Muscle of back (tissue), 11 donors: Measurements from ENCODE around the gene MAP3K14. TPM values are rescaled to one million over a fixed set of nuclear protein-coding genes. Genes with fewer than 3 reads are reported as not detected.
"Not testable (repeated sequence)": the region's sequence is repeated elsewhere in the genome, so short reads cannot be mapped to it uniquely, and the experiment has no call there.

Source experiments
- DNase-seq, 3 donors: peaks; one replicate each; pipeline versions ENCODE4 v3.0.0 to v3.0.0-alpha.2; 2013
- polyA plus RNA-seq, 10 donors: library from polyadenylated mRNA; unstranded; fragments of 120-200 nt; gene quantifications; one replicate each; pipeline ENCODE4 v1.2.1, GENCODE V29; 2013; ENCODE audit not compliant: insufficient read length in 10 of 10

MAP3K14 gene
- polyA plus RNA-seq, 10 donors: 5.3 to 8.9 (median 8.0) TPM

DNA sequence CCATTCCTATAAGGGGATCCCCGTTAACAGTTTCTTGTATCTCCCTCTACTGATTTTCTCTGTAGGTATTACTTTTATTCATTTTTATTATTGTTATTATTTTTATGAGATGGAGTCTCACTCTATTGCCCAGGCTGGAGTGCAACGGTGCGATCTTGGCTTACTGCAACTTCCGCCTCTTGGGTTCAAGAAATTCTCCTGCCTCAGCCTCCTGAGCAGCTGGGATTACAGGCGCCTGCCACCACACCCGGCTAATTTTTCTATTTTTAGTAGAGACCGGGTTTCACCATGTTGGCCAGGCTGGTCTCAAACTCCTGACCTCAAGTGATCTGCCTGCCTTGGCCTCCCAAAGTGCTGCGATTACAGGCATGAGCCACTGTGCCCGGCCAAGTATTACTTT lies 14.6 kb downstream of the MAP3K14 start:
- DNase-seq: not testable (repeated sequence)

DNA sequence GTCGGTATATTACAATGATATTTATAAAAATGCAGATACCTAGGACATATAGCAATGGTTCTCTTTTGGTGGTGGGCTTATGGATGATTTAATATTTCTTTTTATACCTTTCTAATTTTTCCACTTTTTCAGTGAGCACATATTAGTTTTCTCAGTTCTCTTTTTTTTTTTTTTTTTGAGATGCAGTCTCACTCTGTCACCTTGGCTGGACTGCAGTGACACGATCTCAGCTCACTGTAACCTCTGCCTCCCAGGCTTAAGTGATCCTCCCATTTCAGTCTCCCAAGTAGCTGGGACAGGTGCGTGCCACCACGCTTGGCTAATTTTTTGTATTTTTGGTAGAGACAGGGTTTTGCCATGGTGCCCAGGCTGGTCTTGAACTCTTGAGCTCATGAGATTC lies 15.1 kb downstream of the MAP3K14 start:
- no peak for DNase-seq

DNA sequence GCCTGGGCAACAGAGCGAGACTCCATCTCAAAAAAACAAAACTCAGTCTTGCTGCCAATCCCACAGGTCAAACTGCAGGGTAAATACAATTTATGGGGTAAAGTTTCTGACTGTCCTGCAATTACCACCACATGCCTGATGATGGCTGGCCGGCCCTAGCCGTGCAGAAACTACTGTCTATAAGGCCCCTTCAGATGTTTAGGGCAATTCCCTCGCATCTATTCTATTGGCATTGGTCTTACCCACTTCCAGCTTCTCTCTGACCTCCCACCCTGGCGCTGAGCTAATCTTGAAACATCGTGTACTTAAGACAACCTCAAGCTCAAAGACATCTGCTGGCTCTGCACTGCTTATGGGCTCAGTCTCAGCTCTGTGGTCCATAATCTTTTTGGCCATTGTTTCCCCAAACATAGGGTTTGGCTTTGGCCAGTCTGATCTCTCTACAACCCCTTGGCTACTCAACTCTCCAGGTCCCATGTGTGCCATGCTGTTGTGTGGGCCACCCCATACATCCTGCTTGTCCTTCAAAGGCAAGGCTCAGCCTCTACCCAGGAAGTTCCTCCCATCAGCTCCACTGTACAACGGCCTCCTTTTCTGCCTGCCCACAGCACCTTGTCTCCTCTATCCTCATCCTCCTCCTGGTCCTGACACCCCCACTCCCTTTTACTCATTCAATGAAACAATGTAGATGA lies 16.6 kb downstream of the MAP3K14 start:
- DNase-seq: no peak

DNA sequence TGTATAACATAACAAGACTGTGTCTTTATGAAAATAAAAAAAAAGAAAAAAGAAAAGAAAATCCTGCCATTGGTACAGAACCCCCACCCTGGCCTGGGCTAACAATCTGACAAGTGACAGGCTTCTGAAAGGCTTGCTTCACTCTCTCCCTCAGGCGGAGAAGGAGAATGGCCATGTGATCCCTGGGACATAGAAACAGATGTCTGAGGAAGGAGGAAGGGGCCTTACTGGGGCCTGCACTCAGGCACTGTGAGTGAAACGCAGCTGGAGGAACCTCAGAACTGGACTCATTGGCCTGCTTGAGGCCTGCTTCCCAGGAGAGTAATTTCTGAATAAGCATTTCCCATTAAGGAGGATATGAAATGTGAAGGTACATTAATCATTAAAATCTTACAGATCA lies 17.5 kb downstream of the MAP3K14 start:
- DNase-seq: peak in 2 of 3 donors; percentile 70 to 85

DNA sequence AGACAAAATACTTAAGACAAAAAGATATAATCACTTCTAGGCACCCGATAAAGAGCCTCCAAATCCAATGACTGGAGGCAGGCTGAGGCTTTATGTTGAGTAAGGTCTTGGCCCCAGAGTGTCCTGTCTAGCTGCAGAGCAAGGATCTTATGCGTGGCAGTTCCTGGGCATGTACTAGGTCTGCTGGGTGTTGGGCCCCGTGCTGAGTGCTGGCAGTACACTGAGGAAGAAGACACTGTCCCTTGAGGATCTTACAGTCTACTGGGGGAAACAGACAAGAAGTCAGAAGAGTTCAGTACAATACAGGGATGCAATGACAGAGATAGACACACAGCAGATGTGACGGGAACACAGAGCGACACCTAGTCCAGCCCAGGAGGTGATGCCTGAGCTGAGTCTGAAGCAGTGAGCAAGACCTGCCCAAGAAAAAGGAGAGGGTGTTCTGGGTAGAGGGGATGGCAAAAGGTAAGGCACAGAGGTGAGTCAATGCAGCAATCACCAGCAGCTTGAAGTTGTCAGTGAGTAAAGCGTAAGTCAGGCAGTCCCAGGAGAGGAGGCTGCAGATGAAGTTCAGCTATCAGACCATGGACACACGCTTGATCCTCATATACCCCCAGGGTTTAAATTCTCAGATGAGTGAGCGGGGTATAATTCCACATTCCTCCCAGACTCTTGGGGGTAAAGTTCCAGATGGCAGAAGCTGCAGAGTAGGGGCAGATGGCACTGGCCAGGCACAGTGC lies 18.1 kb downstream of the MAP3K14 start:
- no peak for DNase-seq

DNA sequence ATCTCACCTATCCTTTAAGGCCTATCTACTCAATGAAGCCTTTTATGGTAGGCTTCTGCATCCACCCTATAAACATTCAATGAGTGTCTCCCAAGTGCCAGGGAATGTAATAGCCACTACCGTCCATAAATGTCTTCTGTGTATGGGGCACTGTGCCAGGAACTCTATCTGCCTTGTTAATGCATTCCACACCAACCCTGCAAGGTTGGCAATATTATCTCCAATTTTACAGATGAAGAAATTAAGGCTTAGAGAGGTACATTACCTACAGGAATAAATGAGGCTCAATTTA lies 20.0 kb downstream of the MAP3K14 start:
- DNase-seq: no peak

DNA sequence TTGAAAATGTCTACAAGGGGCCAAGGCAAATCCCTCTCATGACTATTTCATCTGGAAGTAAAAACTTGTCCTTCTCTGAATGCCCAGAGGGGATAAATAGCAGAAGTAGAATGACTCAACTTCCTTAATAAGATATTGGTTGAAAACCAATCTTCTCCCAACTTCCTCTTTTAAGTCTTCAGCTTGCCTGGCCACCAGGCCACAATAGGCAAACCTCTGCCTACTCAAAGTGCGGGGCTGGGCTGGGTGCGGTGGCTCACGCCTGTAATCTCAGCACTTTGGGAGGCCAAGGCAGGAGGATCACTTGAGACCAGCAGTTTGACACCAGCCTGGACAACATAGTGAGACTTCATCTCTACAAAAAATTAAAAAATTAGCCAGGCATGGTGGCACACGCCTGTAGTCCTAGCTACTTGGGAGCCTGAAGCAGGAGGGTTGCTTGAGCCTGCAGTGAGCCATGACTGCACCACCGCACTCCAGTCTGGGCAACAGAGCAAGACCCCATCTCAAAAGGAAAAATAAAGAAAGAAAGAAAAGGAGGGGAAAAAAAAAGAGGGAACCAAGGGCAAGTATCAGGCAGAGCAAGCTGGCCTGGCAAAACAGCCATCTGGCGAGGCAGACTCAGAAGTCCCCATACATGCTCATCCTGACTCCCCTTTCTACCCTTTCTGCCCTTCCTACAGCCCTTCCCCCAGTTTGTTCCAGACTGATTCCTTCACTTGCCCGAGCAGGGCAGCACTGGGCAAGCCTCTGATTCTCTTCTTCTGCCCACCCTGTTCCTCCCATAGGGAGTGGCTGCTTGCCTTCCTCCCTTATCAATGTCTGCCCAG lies 20.6 kb downstream of the MAP3K14 start:
- peak in 1 of 3 donors; percentile 20 for DNase-seq

DNA sequence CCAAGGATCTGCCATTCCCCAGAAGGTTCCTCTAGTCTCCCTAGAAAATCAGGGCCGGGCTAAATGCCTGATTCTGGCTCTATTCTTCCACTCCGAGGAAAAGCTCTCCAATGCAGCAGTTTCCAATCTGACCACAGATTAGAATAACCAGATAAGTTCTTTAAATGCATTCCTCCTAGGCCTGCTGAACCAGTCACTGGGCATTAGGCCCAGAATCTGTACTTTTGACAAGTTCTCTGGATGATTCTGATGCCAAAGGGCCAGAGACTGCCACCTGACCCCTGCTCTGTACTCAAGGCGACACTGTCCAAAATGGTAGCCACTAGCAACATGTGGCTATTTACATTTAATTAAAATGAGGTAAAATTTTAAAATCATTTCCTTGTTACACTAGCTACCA lies 22.3 kb downstream of the MAP3K14 start:
- peak in 1 of 3 donors; percentile 33 for DNase-seq

DNA sequence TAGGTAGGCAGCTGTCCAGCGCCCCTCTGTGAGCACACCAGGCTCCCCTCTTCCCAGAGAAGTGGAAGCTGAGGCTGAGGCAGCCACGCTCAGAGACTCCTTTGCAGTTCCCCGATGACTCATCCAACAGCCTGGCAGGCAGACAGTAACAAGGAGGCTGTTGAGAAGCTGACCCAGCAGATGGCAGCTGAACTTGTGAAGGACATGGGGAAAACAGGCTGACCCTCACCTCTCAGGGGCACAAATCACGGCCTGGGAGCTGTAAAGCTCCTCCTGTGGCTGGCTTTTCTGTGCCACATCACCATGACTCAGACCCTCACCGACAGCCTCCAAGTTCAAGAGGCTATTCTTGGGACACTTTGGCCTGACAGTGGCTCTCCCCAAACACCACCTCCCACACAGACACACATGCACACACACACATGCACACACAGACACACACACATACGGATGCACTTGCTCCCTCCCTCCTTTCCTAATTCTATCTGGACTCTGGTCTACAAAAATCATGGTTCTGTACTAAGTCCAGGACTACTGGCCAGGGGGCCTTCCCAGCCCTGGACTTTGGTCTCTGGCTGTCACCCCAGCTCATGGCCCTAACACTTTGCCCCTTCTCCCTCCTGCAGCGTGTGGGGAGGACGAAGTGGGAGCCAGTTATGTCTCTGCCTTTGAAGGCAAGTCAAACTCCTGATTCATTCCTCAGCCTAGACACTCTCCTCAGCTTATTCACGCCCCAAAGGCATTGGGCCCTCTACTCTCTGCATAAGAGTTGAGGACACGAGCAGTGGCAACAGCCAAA lies 23.2 kb downstream of the MAP3K14 start:
- peak in 1 of 3 donors; percentile 68 for DNase-seq

DNA sequence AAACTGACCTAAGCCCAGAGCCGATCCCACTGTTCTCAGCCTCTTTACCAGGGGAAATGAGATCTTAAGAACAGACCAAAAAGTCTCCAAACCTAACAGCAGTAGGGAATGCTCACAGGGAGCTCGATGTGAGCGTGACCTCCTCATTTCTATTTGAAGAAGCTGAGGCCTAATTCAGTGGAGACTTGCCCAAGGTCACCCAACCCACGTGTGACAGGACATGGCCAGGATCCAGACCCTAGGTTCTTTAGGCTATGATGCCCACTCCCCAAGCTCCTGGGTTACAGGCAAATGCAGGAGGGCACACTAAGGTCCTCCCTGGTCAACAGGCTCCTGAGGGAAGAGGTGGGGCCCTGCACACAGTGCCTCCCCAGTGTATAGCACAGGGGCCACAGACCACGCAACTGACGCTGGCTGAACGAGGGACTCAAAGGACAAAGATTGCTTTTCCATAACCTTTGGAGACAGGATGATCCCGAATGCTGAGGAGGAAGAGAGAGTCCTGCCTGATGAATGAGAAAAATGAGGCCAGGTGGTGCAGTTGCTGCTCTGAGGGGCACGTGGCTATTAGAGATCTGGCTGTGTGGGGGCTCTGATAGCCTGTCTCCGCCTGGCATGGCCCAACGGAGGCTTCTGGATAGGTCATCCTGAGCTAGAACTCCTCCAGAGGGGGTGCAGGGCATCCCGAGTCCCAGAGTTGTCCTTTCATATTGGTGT lies 24.0 kb downstream of the MAP3K14 start:
- DNase-seq: no peak

DNA sequence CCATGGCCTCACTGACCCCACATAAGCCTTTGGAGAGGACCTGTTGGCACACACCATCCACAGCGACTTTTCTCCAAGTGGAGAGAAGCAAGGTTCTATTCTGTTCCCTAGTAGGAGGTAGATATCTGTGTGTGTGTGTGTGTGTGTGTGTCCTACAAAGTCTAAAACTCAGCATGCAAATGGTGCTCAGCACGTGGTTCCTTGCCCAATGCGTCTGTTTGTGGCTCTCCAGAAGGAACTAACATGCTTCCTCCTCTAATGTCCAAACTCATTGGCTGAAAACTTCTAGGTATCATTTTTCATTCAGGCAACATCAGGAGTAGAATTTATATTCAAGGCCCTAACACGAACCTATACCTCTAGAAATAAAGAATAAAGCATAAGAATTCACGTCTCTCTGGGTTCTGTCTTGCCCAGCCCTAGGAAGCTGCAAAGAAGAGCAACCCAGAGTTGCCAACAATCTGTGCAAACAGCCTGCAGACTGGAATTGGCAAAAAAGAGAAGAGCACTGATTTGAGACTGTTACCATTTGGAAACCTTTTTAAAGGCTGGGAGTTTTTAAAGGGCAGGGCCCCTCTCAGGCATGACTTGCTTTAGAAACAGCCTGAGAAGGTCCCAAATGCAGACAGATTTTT lies 25.5 kb downstream of the MAP3K14 start:
- no peak for DNase-seq

DNA sequence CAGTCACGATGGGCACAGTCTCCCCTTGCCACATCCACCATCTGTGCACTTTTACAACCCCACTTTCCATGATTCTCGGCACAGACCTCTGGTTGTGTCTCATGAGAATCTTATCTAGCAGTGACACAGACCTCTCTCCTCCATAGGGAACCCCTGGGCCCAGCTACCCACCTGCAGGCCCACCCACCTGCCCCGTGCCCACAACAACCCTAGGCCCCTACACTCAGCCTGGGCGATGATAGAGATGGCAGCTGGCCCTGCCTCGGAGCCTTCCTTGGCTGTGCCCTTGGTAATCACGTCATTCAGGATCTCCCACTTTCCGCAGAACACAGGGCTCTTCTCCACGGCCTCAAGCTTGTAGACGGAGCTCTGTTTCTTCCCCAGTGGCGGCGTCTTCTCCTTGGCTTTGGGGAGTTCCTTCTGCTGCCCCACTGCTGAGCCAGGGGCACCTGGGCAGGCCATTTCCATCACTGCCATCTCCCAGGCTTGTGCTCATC lies 26.5 kb downstream of the MAP3K14 start:
- no peak for DNase-seq

DNA sequence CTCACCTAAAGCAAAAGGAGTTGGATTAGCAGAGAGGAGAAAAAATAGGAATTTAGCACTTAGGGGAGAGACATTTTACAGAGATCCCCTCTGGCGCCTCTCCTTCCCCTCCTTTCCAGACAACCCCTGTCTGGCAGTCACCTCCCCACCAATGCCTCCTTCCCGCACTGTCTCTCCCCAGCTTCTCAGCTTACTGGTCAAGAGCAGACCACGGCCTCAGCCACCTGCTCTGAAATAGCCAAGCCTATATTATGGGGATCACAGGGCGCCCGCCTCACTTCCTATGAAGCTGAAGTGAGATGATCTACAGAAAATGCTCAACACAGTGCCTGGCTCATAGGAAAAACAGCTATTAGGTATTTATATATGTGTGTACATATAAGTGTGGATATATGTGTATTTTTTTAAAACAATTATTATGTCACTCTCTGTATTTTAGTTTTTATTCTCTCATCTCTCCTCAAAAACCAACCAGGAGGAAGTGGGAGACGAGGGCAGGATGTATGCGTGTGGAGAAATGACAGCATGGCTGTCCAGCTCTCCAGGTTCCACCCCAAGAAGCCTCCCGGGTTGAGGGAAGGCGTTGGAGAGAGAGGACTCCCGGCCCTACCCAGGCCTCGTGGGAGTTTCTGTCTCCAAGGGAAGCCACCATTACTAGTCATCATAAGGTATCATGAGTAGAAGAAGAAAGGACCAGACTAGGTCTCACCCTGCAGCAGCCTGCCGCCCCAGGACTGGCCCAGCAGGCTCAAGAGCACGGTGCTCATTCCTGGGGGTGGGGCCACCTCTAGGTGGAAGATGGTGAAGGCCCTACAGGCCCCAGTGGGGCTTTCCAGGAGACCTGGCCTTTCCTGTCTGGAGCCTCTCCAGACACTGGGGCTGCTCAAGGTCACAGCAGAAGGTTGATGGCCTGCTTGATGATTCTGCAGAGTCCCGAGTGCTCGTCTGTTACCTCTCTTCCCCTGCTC lies 27.2 kb downstream of the MAP3K14 start:
- no peak for DNase-seq

DNA sequence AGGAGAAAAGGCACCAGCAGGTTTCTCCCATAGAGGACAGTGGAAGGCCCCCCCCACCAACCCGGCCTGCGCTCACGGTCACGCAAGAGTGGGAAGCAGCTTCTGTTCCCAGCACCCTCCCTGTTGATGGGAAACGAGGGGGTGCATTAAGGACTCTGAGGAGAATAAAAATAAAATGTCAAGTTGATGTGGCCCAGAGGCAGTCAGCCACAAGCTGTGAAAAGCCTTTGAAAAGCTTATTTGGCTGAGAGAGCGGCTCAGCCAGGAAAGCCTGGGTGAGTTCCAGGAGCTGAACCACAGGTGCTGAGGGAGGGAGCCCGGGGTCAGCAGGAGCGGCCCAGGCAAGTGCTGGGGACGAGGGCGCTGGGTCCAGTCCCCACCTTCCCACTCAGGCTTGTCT lies 28.0 kb downstream of the MAP3K14 start:
- DNase-seq: peak in 1 of 3 donors; percentile 48

DNA sequence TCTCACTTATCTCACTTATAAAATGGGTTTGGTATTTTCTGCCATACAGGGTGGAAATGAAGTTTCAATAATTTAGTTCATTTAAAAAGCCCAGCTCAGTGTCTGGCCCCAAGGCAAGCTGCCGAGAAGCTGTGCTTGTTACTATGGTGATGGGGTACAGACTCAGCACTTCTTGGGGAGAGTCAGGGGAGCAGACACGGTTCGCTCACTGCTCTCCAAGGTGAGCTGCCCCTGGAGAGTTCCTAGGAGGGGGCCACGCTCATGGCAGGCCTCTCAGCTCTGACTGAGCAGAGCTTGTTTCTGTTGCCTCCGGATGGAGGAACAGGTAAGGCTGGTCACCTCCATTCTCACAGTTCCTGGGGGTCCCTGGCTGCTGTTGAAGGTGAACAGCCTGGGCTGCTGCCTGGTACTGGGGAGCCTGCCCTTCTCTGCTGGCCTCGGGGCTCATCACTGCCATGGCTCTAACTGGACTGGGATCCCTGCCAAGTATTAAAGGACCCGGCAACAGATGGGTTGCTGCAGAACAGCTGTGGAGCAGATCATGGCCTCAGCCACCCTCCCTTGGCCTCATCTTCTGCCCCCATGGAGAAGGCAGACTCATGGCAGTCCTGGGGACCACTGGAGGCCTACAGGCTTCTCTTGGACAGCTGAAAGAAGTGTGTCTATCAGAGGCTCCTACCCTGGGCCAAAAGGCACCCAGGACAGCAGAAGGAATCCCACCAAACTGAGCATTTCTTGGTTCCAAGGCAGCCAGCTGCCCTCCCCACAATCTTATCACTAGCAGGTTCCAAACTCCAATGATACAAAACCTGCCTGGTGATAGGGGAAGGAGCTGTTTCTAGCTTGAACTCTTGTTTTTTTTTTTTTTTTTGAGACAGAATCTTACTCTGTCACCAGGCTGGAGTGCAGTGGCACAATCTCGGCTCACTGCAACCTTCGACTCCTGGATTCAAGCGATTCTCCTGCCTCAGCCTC lies 29.0 kb downstream of the MAP3K14 start:
- DNase-seq: peak in 2 of 3 donors; percentile 63 to 74

DNA sequence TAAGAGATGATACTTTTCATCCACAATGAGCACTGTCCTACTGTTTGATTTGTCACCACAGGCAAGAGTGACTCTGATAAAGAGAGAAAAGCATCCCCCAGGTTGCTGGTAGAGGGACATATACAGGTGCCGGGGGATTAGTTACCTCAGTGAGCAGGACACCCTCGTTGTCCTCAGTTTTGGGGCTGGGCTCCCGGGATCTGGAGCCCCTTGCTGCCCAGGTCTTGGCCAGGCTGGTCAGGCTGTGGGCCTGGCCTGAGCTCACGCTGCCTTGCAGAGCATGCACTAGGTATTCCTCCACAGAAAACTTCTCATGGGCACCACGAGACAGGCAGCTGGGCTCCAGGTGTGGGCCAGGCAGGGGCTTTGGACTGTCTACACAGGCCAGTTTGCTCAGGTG lies 30.5 kb downstream of the MAP3K14 start:
- DNase-seq: no peak

DNA sequence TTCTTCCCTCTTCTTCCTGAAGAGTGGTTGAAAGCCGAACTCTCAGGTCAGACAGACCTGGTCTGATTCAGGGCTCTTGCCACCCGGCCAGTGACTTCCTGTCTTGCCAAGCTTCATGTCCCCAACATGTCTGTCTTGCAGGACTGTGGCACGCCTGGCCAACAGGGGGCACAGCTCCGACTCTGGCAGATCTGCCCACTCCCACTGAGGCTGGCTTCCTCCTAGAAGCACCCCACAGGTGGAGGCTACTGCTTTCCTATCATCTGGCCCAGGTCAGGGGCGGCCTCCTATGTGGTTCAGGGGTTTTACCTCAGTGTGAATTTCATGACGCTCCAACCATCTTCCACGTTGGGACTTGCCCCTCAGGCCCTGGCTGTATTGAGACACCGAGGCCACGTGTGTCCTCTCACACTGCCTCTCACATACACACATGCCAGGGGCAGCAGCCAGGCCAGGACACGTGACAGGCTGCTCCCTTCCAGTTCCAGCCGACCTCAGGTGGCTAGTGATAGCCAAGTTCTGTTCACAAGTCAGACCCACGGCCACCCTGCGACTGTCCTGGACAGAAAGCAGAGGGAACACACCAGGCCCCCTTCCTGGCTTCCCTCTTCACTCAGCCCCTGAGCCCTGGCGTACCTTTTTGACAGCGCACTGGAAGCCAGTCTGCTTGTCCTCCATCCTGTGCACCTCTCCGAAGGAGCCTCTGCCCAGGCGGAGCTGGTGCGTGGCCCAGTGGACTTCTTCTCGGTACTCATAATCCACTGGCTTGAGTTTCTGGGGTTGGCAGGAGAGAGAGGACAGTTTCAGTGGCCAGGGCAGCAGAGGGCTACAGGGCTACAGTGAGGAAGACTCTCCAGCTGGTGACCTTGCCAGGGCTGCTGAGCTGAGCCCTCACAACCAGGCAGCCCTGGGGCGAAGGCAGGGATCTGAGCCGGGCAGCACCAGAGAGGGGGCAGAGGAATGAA lies 32.4 kb downstream of the MAP3K14 start:
- no peak for DNase-seq
